Activated naive CD8-positive, alpha-beta T cell treated with anti-CD3 and anti-CD28 coated beads, Interleukin-2, amount 50 U/mL, for 16 hours (primary cell): ENCODE measurements around the gene OR9G4.

Experiments used
- DNase-seq: peaks from one replicate; pipeline ENCODE4 v3.0.0-alpha.2; 2020; ENCODE audit warnings: low read depth, low spot score

Gene OR9G4

GRCh38 chr11:56748597-56748996 lies at the start of gene OR9G4:
Gene OR9G4 (minus strand): TSS chr11:56748697. CDS start chr11:56743766, 4,931 bp downstream.
- no peak for DNase-seq

- DNase-seq, result no peak
Observed at GRCh38 chr11:56783448-56784041, 35.0 kb upstream of the OR9G4 start.

- no peak for DNase-seq
Observed at GRCh38 chr11:56782167-56782847, 33.8 kb upstream of the OR9G4 start.

GRCh38 chr11:56776809-56777208 lies 28.3 kb upstream of the OR9G4 start:
- DNase-seq, result no peak

GRCh38 chr11:56764976-56765375 lies 16.5 kb upstream of the OR9G4 start:
- DNase-seq, result no peak

- no peak for DNase-seq
Observed at GRCh38 chr11:56751480-56751879, 3.0 kb upstream of the OR9G4 start.

GRCh38 chr11:56750190-56750589 lies 1.7 kb upstream of the OR9G4 start:
- no peak for DNase-seq

GRCh38 chr11:56740886-56741285 lies 7.6 kb downstream of the OR9G4 start:
- no peak for DNase-seq

GRCh38 chr11:56740107-56740506 lies 8.4 kb downstream of the OR9G4 start:
- no peak for DNase-seq

GRCh38 chr11:56720513-56720912 lies 28.0 kb downstream of the OR9G4 start:
- no peak for DNase-seq

GRCh38 chr11:56716379-56716854 lies 32.1 kb downstream of the OR9G4 start:
- DNase-seq, result no peak

- DNase-seq, result no peak
Observed at GRCh38 chr11:56714206-56714605, 34.3 kb downstream of the OR9G4 start.

GRCh38 chr11:56706486-56706885 lies 42.0 kb downstream of the OR9G4 start:
- DNase-seq, result no peak

GRCh38 chr11:56705784-56706396 lies 42.6 kb downstream of the OR9G4 start:
- no peak for DNase-seq

GRCh38 chr11:56700914-56701485 lies 47.5 kb downstream of the OR9G4 start:
- no peak for DNase-seq

- no peak for DNase-seq
Observed at GRCh38 chr11:56700242-56700913, 48.1 kb downstream of the OR9G4 start.

GRCh38 chr11:56698795-56699194 lies 49.7 kb downstream of the OR9G4 start, which contains the start of gene OR9G1:
Gene OR9G1 (plus strand): TSS chr11:56699095. CDS start chr11:56700388, 1,293 bp downstream.
- DNase-seq, result no peak

GRCh38 chr11:56693428-56693827 lies 55.1 kb downstream of the OR9G4 start:
- no peak for DNase-seq
